Parathyroid adenoma (tissue), 2 donors: ENCODE data around the gene CDH13.
A peak's percentile ranks its signal among the peaks of the same experiment; 100 is the strongest.

Source experiments
- H2AFZ ChIP-seq: fragments of 300-600 bp; sonication (generic); one replicate; pipeline ENCODE4 v1.7.0; 2017; ENCODE audit warnings: antibody characterized with exemption, mild to moderate bottlenecking
- H3K27ac ChIP-seq: fragments of 300-600 bp; sonication (generic); one replicate; pipeline ENCODE4 v1.7.0; 2017
- H3K27me3 ChIP-seq: fragments of 300-600 bp; sonication (generic); one replicate; pipeline ENCODE4 v1.7.0; 2017; ENCODE audit warnings: low read length; ENCODE audit not compliant: control insufficient read depth, insufficient read depth
- H3K36me3 ChIP-seq: fragments of 300-600 bp; sonication (generic); one replicate; pipeline ENCODE4 v1.7.0; 2017; ENCODE audit warnings: low read length; ENCODE audit not compliant: control insufficient read depth, insufficient read depth
- H3K4me1 ChIP-seq: fragments of 300-600 bp; sonication (generic); one replicate; pipeline ENCODE4 v1.7.0; 2017; ENCODE audit warnings: control low read depth
- H3K4me2 ChIP-seq: fragments of 300-600 bp; sonication (generic); one replicate; pipeline ENCODE4 v1.7.0; 2017; ENCODE audit warnings: low read length
- H3K4me3 ChIP-seq: fragments of 300-600 bp; sonication (generic); one replicate; pipeline ENCODE4 v1.7.0; 2017; ENCODE audit warnings: low read depth, low read length
- H3K79me2 ChIP-seq: fragments of 300-600 bp; sonication (generic); one replicate; pipeline ENCODE4 v1.7.0; 2017; ENCODE audit warnings: control low read depth
- H3K9ac ChIP-seq: fragments of 300-600 bp; sonication (generic); one replicate; pipeline ENCODE4 v1.7.0; 2017; ENCODE audit warnings: mild to moderate bottlenecking
- H3K9me3 ChIP-seq: fragments of 300-600 bp; sonication (generic); one replicate; pipeline ENCODE4 v1.7.0; 2017; ENCODE audit warnings: low read length; ENCODE audit not compliant: control insufficient read depth
- TF ChIP-seq, protein P1 (sequence below): fragments of 300-600 bp; sonication (generic); IDR thresholded peaks from one replicate; pipeline ENCODE4 v1.7.0; 2017; ENCODE audit warnings: antibody characterized with exemption, mild to moderate bottlenecking
- donor health status: primary hyperparathyroidism.

The CDH13 gene

GRCh38 chr16:82623241-82623640 is 3.5 kb upstream of the CDH13 start:
- Histone ChIP-seq H3K36me3 (no peaks in the 10 kb centered on the region), H3K9ac (no peak overlapping the region), H2AFZ (no peak overlapping the region), H3K4me1 (no peaks in the 10 kb centered on the region), H3K27ac (no peak overlapping the region), H3K9me3 (no peaks in the 10 kb centered on the region), H3K4me3 (no peak overlapping the region), H3K27me3 (no peaks in the 10 kb centered on the region), H3K4me2 (no peak overlapping the region), H3K79me2 (no peaks in the 10 kb centered on the region)
- TF ChIP-seq, protein P1, sequence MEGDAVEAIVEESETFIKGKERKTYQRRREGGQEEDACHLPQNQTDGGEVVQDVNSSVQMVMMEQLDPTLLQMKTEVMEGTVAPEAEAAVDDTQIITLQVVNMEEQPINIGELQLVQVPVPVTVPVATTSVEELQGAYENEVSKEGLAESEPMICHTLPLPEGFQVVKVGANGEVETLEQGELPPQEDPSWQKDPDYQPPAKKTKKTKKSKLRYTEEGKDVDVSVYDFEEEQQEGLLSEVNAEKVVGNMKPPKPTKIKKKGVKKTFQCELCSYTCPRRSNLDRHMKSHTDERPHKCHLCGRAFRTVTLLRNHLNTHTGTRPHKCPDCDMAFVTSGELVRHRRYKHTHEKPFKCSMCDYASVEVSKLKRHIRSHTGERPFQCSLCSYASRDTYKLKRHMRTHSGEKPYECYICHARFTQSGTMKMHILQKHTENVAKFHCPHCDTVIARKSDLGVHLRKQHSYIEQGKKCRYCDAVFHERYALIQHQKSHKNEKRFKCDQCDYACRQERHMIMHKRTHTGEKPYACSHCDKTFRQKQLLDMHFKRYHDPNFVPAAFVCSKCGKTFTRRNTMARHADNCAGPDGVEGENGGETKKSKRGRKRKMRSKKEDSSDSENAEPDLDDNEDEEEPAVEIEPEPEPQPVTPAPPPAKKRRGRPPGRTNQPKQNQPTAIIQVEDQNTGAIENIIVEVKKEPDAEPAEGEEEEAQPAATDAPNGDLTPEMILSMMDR, result no peak

- H3K27me3 ChIP-seq, result no peaks in the 10 kb centered on the region
- H3K4me3 ChIP-seq, result no peak overlapping the region
- TF ChIP-seq, protein P1, result no peak
- no peak overlapping the region for H3K27ac ChIP-seq
- no peaks in the 10 kb centered on the region for H3K79me2 ChIP-seq
- no peak overlapping the region for H2AFZ ChIP-seq
- no peak overlapping the region for H3K4me2 ChIP-seq
- no peak overlapping the region for H3K9ac ChIP-seq
- no peaks in the 10 kb centered on the region for H3K4me1 ChIP-seq
- no peaks in the 10 kb centered on the region for H3K9me3 ChIP-seq
- no peaks in the 10 kb centered on the region for H3K36me3 ChIP-seq
These were observed 1.5 kb upstream of the CDH13 start for GRCh38 chr16:82625066-82625968.

GRCh38 chr16:82628088-82628423 is 1.3 kb downstream of the CDH13 start:
- TF ChIP-seq, protein P1, result no peak
- Histone ChIP-seq H3K4me1 (no peaks in the 10 kb centered on the region), H3K9ac (no peak overlapping the region), H3K79me2 (no peaks in the 10 kb centered on the region), H3K4me2 (peak overlapping the region; percentile 9), H3K4me3 (peak overlapping the region; percentile 27), H2AFZ (no peak overlapping the region), H3K27me3 (no peaks in the 10 kb centered on the region), H3K27ac (no peak overlapping the region), H3K36me3 (no peaks in the 10 kb centered on the region), H3K9me3 (no peaks in the 10 kb centered on the region)

GRCh38 chr16:82628711-82629110 is 1.9 kb downstream of the CDH13 start:
- Histone ChIP-seq H3K9me3 (no peaks in the 10 kb centered on the region), H3K36me3 (no peaks in the 10 kb centered on the region), H3K4me3 (no peak overlapping the region), H3K79me2 (no peaks in the 10 kb centered on the region), H3K4me2 (no peak overlapping the region), H2AFZ (no peak overlapping the region), H3K27ac (no peak overlapping the region), H3K27me3 (no peaks in the 10 kb centered on the region), H3K9ac (no peak overlapping the region), H3K4me1 (no peaks in the 10 kb centered on the region)
- TF ChIP-seq, protein P1, result no peak
